GM18505 (cell line): ENCODE data around the gene TANGO2.

Source experiments
- ATAC-seq: cut with Tn5 transposase; IDR thresholded peaks from one replicate; pipeline ENCODE4 v1.9.1; 2021; ENCODE audit not compliant: unreplicated experiment
- POLR2A ChIP-seq: IDR thresholded peaks from 4 replicates; pipeline ENCODE4 v1.6.1; 2011; ENCODE audit warnings: borderline replicate concordance; ENCODE audit not compliant: insufficient read depth, insufficient read length; ENCODE audit errors: extremely low read depth

The TANGO2 gene

DNA sequence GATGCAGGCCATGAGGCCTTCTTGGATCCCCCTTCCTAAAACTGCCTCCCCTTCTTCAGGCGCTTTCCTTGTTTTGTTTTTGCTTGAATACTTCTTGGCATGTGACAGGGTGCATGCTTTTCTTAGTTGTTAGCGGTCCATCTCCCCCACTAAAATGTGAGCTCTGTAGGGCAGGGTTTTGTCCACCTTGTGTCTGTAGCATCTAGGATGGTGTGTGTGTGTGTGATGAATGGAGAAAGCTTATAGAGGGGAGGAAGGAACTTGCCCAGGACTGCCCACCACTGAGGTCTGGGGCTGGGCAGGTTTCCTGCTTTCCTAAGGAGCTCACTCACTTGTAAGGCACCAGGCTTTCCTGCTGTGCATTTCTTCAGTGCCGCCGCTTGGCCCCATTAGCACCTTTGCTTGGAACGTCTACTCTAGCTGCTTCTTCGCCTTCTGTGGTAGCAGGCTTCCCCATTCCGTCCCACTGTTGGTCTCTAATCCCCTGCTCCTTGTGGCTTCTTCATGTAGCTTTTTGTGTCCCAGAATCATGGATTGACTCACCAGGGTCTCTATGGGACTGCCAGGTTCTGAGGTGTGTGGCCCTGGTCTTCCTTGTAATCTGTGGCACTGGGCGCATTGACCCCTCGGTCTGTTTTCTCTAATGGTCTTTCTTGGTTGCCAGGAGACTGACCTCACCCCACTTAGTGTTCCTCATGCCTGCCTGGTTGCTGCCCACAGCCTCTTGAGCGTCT lies 62.4 kb downstream of the TANGO2 start:
- ATAC-seq: no peak
- TF ChIP-seq POLR2A: no peak

DNA sequence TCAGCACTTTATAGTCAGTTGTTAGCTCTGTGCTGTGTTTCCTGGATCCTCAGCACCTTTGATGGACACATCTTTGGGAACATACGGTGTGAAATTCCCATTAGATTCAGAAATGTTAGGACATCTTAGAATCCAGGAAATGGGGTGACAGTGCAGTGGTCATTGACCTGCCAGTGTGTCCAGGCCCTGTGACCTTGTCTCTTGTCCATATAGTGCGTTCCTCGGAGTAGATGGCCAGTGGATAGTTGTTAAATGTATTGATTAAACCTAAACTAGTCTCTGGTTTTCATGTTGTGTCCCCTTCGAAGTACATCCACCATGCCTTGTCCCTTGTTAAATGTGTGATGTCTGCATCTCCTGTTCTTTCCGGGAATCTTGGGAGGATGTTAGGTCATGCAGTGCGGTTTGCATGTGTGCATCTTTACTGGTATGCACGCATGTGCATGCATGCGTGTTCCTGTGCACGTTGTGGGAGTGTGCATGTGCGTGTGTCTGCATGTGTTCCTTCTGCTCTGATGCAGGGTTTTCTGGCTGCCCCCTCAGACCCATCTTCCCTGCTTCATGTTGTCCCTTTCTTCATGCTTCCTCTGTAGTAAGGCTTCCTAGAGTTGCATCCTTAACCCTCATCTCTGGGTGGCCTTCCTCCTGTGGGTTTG lies 63.1 kb downstream of the TANGO2 start:
- ATAC-seq: no peak
- no peak for TF ChIP-seq POLR2A

DNA sequence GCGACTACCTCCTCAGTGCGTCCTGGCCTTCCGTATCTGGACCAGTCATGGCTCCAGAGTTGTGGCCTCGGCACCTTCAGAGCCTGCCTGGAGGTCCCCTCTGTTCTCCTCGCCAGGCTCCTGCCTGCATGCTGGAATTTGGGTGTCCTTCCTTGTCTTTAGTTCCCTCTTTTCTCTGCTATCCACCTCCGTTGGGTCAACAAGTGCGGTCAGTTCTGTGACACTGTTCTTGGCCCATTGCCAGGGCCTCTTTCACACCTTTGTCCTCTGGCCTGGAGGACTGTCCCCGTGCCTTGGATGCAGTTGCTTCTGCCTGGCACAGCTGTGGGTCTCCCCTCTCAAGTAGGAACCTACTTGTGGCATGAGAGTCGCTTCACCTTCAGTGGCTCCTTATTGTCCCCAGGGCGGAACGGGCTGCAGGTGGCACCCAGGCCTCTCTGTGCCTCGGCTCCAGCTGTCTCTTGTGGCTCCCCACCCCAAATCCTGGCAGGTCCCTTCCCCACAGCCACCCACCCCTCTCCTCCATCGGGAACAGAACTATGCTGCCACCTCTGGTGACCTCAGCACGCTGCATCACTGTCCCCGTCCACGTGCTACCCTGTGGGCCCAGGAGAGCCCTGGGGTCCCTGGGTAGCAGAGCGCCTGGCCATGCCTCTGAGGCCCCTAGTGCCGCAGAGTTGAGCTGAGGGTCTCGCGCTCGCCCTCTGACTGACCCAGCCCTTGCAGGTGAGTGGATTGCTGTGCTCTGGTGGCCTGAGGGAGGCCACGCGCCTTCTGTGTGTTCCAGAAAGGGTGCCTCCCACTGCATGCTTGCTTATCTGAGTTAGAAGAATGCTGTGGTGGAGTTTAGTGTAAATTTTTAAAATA lies 63.9 kb downstream of the TANGO2 start:
- ATAC-seq: no peak
- TF ChIP-seq POLR2A: no peak

DNA sequence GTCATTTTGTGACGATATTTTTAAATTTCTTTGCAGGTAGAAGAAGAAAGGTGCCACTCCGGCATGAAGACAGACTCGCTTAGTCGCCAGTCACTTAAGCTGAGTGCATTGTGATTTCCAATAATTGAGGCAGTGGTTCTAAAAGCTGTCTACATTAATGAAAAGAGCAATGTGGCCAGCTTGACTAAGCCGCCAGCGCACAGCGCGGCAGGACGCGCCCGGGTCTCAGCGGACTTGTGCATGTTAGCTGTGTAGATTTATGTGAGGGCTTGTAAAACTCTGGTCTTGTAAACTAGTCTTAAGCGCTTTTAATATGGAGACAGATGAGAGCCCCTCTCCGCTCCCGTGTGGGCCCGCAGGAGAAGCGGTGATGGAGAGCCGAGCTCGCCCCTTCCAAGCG lies 64.7 kb downstream of the TANGO2 start:
- no peak for TF ChIP-seq POLR2A
- ATAC-seq: no peak

DNA sequence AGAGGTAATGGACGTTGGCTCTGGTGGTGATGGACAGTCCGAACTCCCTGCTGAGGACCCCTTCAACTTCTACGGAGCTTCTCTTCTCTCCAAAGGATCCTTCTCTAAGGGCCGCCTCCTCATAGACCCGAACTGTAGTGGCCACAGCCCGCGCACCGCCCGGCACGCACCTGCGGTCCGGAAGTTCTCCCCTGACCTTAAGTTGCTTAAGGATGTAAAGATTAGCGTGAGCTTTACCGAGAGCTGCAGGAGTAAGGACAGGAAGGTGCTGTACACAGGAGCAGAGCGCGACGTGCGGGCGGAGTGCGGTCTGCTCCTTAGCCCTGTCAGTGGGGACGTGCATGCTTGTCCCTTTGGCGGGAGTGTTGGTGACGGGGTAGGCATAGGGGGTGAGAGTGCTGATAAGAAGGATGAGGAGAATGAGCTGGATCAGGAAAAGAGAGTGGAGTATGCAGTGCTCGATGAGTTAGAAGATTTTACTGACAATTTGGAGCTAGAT lies 65.2 kb downstream of the TANGO2 start:
- TF ChIP-seq POLR2A: no peak
- ATAC-seq: no peak

DNA sequence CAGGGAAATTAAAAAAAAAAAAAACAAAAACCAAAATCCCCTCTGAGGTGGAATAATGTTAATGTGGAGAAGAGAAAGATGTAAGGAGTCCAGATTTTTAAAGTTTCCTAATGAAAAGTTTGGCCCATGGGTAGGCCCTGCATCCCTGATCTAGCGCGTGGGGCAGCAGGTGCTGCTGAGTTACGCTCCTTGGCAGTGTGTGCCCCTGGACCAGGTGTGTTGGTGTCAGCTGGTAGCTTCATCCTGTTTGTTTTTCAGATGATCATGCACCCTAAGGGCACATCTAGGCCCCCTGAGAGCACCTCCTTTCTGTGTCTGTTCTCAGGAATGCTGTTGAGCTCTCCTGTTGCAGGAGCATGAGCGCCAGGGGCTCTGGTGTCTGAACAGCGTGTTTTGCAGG lies 65.9 kb downstream of the TANGO2 start:
- ATAC-seq: no peak
- no peak for TF ChIP-seq POLR2A

DNA sequence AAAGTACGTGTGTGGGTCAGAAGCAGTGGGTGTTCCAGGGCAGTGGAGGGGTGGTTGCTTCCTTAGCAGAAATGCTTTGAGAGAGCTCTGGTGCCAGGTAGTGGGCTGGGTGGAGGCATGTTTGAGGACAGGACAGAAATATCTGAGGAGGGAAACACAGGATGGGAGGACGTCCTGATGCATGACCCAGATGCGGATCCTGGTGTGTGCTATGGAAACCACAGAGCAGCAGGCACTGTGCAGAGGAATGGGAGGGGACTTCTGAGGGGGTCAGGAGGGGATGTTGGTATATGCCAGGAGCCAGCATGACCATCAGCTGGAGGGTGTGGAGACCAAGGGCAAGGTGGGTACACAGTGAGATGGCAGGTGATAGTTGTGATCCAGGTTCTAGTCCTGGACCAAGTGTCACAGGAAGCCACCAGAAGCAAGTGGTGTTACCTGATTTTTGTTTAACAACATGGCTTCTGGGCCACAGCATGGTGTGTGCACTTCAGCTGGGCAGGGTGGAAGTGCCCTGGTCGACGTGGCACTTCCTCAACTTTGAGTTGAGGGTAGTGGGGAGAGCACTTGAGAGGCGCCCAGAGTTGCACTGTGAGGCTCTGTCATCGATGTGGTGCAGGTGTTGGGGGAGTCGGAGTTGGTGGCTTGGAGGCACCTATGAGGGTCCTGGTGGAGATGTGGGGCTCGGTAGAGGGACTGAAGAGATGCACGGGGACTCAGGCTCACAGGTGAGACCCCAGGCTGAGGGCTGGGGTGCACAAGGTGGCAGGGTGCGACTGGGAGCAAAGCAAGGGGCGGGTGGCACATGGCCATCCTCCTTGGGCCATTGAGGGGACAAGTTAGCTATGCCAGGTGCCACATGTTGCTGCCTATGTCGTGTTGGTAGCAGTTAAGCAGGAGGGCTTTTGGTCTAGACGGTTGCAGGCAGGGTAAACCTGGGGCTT lies 66.7 kb downstream of the TANGO2 start:
- TF ChIP-seq POLR2A: no peak
- ATAC-seq: no peak

DNA sequence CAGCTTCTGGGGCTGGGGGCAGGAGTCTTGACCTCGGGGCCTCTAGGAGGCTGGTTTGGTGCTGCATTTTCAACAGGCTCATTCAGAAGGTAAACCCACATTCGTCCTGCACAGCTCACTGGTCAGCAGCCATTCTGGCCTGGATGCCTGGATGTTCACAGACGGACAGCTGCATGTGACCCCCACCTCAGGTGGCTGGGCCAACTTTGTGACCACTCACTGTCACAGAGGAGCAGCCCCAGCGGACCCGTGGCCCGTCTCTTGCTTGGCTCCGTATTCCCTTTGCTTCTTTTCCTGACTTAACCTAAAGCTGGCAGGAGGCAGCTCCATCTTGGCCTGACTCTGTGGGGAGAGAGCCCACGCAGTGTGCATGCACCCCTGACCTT lies 67.3 kb downstream of the TANGO2 start:
- no peak for ATAC-seq
- no peak for TF ChIP-seq POLR2A

DNA sequence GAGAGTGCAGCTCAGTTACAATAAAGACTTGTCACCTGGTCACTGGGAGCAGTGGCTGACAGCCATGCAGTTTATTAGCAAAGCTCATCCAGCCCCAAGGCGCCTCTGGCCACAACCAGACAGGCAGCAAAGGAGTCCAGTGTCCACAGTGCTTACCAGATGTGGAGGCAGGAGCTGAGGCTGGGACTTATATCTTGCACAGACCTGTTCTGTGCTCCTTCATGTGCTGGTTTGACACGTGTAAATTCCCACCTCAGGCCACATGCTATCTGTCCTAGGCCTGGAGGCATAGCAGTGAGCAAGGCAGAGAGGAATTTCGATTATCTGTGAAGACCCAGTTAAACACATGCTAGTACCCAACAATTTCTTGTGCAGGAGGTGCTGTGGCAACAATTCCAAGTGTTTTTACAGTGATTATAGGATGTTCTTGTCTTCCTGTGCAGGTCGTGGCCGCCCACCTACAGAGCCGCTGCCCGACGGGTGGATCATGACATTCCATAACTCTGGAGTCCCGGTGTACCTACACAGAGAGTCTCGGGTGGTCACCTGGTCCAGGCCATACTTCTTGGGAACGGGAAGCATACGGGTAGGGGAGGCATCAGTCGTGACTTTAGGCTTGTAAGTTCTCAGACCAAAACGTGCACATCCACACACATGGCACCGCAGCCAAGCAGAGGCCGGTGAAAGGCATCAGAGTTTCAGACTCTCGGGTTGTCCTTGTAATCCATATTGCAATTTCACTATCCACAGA lies 68.5 kb downstream of the TANGO2 start:
- no peak for ATAC-seq
- no peak for TF ChIP-seq POLR2A

DNA sequence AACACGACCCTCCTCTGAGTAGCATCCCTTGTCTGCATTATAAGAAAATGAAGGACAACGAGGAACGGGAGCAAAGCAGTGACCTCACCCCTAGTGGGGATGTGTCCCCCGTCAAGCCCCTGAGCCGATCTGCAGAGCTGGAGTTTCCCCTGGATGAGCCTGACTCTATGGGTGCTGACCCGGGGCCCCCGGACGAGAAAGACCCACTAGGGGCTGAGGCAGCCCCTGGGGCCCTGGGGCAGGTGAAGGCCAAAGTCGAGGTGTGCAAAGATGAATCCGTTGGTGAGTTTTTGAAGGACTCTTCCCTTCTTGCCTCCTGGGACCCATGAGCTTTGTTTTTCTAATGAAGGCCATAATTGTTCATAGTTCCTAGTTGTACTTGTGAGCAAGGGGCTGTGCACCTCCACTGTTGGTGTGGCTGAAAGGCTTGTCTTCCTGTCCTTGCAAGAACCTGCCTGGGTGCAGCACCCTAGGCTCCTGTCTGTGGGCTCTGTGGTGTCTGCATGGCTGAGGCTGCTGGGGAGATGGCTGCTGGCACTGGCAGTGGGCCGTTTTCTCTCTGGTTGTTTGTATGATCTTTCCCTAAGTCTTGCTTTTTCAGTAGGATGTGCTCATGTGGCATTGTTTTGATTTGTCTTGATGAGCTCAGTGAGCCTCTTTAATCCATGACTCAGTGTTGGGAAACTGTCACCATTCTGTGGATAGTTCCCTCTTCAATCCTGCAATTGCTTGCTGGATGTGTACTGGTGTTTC lies 69.2 kb downstream of the TANGO2 start:
- no peak for TF ChIP-seq POLR2A
- no peak for ATAC-seq

DNA sequence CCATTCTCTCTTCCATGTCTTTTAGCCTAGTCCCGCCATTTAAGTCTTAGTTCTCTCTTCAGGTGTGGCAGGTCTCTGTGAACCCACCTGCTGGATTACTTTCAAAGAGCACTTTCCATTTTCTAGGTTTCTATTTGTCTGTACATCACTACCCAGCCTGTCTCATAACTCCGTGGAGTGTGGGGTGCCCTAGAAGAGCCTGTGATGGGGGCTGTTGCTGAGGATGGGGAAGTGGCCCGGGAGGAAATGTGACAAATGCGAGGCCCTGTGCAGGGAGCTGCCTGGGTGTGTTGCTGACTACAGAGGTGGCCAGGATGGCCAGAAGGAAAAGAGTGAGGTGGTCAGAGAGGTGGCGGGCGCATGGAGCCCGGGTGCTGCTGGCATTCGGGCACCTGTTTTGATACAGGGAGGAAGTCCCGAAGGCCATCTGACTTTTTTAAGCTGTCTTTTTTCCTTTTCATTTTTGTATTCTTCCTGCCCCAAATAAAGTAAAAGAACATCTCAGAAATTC lies 69.9 kb downstream of the TANGO2 start:
- TF ChIP-seq POLR2A: no peak

More for the DNA sequence above, 69.9 kb downstream of the TANGO2 start:
- no peak for ATAC-seq
